Inferior parietal cortex (tissue), 1 donor: ENCODE data around the gene FARP1.
"Not testable (repeated sequence)": the region's sequence is repeated elsewhere in the genome, so short reads cannot be mapped to it uniquely, and the experiment has no call there.

ENCODE experiments used
- DNase-seq: peaks from one replicate; pipeline ENCODE4 v3.0.0-alpha.2; 2016; ENCODE audit errors: extremely low spot score

Gene FARP1

GRCh38 chr13:98228661-98229341 lies 85.9 kb downstream of the FARP1 start:
- DNase-seq = no peak

GRCh38 chr13:98230762-98231161 lies 87.9 kb downstream of the FARP1 start:
- DNase-seq = not testable (repeated sequence)

- DNase-seq = no peak
Measured at GRCh38 chr13:98232456-98232855, 89.6 kb downstream of the FARP1 start.

GRCh38 chr13:98233127-98233526 lies 90.2 kb downstream of the FARP1 start:
- DNase-seq = no peak

- DNase-seq = no peak
Measured at GRCh38 chr13:98234348-98234747, 91.5 kb downstream of the FARP1 start.

- DNase-seq = no peak
Measured at GRCh38 chr13:98236197-98236596, 93.3 kb downstream of the FARP1 start.

- DNase-seq = no peak
Measured at GRCh38 chr13:98237331-98237730, 94.4 kb downstream of the FARP1 start.

GRCh38 chr13:98239162-98240076 lies 96.5 kb downstream of the FARP1 start:
- DNase-seq = no peak

- no peak for DNase-seq
Measured at GRCh38 chr13:98240135-98240534, 97.2 kb downstream of the FARP1 start.

- no peak for DNase-seq
Measured at GRCh38 chr13:98240974-98241373, 98.1 kb downstream of the FARP1 start.

GRCh38 chr13:98241976-98242375 lies 99.1 kb downstream of the FARP1 start:
- no peak for DNase-seq

GRCh38 chr13:98242403-98242802 lies 99.5 kb downstream of the FARP1 start:
- no peak for DNase-seq

GRCh38 chr13:98243929-98244272 lies 101.0 kb downstream of the FARP1 start:
- no peak for DNase-seq

- DNase-seq = no peak
Measured at GRCh38 chr13:98246538-98247172, 103.8 kb downstream of the FARP1 start.

- no peak for DNase-seq
Measured at GRCh38 chr13:98251708-98252107, 108.8 kb downstream of the FARP1 start.

GRCh38 chr13:98252931-98253470 lies 110.1 kb downstream of the FARP1 start:
- DNase-seq = no peak

- no peak for DNase-seq
Measured at GRCh38 chr13:98253526-98253925, 110.6 kb downstream of the FARP1 start.

- peak; percentile 20 for DNase-seq
Measured at GRCh38 chr13:98254513-98254912, 111.6 kb downstream of the FARP1 start.

GRCh38 chr13:98258226-98258625 lies 115.3 kb downstream of the FARP1 start:
- DNase-seq = no peak

- DNase-seq = no peak
Measured at GRCh38 chr13:98260357-98261164, 117.7 kb downstream of the FARP1 start.

GRCh38 chr13:98261165-98261702 lies 118.3 kb downstream of the FARP1 start:
- no peak for DNase-seq
